PC-9 (cell line): Measurements from ENCODE around the gene ADAMTSL3.

Experiments used
- EZH2 ChIP-seq: fragments of 200-600 bp; sonication (generic); IDR thresholded peaks from 2 replicates; pipeline ENCODE4 v1.8.0; 2017; ENCODE audit warnings: antibody characterized with exemption, low read depth
- TF ChIP-seq, protein P1 (sequence below): fragments of 200-600 bp; sonication (generic); conservative IDR thresholded peaks from 2 replicates; pipeline ENCODE4 v1.6.1; 2017; ENCODE audit warnings: mixed run types, antibody characterized with exemption, mild to moderate bottlenecking, moderate library complexity

DNA sequence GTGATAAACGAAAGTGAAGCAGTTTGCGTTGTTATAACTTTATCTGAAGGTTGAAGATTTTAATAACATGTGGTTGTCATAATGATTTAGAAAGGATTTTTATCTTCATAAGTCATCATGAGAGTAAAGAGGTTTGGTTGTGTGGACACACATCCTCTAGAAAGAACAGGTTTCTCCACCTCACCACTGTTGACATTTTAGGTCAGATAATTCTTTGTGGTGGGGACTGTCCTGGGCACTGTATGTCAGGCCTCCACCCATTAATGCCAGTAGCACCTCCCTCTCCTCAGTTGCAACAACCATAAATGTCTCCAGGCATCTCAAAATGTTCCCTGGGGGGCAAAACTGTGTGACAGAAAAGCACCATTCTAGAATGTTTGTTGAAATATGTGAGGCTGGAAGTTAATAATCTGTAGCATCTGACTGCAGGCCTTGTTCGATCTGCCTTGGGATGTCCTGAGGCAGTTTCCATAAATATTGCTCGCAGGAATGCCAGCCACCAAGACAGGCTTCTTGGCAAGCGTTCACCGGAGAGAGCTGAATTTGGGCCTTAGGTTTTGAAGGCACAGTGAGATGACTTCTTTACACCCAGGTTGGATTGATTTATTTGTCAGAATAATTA is 100.1 kb downstream of the ADAMTSL3 start:
- TF ChIP-seq, protein P1, sequence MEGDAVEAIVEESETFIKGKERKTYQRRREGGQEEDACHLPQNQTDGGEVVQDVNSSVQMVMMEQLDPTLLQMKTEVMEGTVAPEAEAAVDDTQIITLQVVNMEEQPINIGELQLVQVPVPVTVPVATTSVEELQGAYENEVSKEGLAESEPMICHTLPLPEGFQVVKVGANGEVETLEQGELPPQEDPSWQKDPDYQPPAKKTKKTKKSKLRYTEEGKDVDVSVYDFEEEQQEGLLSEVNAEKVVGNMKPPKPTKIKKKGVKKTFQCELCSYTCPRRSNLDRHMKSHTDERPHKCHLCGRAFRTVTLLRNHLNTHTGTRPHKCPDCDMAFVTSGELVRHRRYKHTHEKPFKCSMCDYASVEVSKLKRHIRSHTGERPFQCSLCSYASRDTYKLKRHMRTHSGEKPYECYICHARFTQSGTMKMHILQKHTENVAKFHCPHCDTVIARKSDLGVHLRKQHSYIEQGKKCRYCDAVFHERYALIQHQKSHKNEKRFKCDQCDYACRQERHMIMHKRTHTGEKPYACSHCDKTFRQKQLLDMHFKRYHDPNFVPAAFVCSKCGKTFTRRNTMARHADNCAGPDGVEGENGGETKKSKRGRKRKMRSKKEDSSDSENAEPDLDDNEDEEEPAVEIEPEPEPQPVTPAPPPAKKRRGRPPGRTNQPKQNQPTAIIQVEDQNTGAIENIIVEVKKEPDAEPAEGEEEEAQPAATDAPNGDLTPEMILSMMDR: no peak
- no peak for TF ChIP-seq EZH2
